T-helper 9 cell (primary cell): ENCODE data around the gene MSH4.
A peak's percentile ranks its signal among the peaks of the same experiment; 100 is the strongest.
"Not testable (repeated sequence)": the region's sequence is repeated elsewhere in the genome, so short reads cannot be mapped to it uniquely, and the experiment has no call there.

ENCODE experiments used
- DNase-seq: peaks from one replicate; pipeline ENCODE4 v3.0.0-alpha.2; 2020
- total RNA-seq, 2 donors: gene quantifications; one replicate each; lab custom pipeline; 2026; lab: John Stamatoyannopoulos, UW

The MSH4 gene
- 0.48 to 0.56 reads per million in 2 donors for total RNA-seq

DNA sequence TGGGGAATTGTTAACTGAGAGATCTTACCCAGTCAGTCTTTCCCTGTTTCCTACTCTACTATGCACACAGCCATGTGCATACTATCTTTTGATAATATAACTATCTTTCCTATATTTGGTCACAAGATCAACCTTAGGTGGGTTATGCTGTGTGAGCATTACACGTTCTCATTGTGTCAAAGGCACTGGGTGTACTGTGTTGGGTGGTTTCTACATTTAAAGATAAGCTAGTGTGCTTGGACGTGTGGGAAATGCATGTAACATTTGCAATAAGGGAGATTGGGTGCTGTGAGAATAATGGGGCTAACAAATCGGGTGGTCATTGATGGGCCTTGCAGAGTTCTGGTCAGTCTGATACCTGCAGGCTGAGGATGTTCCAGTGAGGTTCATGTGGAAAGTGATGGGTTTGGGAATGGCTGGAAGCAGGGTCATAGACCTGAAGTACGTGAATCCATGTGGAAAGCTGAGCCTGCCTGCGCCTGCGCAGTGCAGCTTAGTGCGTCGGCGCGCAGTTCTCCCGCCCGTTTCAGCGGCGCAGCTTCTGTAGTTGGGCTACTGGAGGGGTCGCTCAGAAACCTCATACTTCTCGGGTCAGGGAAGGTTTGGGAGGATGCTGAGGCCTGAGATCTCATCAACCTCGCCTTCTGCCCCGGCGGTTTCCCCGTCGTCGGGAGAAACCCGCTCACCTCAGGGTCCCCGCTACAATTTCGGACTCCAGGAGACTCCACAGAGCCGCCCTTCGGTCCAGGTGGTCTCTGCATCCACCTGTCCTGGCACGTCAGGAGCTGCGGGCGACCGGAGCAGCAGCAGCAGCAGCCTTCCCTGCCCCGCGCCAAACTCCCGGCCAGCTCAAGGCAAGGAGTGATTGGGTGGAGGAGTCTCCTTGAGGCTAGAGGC is at the start of gene MSH4:
Gene MSH4, plus strand, starts transcription at position 507 of the 897 bp plus-strand sequence. Its CDS starts 104 bp downstream, at position 611.
- no peak for DNase-seq

DNA sequence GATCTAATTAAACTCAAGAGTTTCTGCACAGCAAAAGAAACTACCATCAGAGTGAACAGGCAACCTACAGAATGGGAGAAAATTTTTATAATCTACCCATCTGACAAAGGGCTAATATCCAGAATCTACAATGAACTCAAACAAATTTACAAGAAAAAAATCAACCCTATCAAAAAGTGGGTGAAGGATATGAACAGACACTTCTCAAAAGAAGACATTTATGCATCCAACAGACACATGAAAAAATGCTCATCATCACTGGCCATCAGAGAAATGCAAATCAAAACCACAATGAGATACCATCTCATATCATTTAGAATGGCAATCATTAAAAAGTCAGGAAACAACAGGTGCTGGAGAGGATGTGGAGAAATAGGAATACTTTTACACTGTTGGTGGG is 39.5 kb upstream of the MSH4 start:
- not testable (repeated sequence) for DNase-seq

DNA sequence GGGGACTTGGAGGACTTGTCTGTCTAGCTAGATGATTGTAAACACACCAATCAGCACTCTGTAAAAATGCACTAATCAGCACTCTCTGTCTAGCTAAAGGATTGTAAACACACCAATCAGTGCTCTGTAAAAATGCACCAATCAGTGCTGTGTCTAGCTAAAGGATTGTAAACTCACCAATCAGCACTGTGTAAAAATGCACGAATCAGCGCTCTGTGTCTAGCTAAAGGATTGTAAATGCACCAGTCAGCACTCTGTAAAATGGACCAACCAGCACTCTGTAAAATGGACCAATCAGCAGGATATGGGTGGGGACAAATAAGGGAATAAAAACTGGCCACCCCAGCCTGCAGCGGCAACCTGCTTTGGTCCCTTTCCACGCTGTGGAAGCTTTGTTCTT is 38.1 kb upstream of the MSH4 start:
- DNase-seq: not testable (repeated sequence)

DNA sequence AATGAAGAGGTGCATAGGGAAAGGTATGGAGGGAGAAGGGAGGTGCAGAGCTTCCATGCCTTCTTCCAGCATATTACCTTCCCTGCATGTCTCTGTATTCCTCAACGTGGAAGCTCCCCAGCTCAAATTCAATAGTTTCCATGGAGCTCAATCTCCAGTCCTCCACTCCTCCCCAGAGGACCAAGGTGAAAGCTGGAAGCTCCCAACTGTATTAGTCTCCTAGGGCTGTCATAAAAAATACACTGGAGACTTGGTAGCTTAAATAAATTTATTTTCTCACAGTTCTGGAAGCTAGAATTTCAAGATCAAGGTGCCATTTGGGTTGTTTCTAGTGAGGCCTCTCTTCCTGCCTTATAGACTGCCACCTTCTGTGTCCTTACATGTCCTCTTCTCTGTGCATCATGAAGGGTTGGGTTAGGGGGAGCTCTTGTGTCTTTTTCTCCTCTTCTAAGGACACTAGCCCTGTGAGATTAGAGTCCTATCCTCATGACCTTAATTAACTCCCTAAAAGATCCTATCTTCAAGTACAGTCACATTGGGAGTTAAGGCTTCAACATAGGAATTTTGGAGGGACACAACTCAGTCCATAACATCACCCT is 32.5 kb upstream of the MSH4 start:
- DNase-seq: no peak

DNA sequence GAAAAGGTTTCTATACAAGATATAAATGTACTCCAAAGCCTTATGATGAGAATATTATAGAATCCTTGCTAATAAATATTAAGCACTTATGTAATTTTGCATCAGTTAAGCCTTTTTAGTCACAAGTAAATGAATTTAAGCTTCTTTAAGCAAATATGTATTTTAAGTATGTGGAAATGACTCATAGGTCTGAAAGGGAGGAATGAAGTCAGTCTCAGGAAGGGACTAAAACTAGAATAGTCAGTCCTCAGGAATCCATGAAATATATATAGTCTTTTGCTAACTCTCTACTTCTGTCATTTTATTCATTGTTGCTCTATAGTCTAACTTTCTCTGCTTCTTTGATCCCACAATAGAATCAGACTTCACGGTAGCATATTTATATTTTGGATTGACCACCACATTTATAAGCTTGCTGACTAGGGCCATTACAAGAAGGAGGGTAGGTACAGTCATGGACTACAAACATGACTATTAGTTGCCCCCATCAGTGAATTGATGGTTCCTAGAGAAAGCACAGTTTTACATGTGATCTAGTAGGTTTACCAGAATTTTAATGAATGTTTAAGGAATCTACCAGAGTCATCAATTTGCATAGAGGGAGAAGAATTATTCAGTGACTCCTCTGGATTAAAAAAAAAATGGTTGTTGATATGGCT is 30.9 kb upstream of the MSH4 start:
- no peak for DNase-seq

DNA sequence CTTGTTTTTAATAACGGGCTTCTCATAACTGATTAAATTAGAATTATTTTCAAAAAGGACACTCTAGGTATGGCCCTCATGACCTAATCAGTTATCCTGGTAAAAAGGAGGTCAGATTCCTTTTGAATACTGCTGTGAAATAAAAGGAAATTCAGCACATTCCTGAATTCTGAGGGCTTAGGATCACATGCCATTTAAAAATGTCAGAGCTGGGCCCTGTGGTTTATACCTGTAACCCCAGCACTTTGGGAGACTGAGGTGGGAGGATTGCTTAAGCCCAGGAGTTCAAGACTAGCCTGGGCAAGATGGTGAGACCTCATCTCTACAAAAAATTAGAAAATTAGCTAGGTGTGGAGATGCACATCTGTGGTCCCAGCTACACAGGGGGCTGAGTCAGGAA is 28.7 kb upstream of the MSH4 start:
- DNase-seq: no peak

DNA sequence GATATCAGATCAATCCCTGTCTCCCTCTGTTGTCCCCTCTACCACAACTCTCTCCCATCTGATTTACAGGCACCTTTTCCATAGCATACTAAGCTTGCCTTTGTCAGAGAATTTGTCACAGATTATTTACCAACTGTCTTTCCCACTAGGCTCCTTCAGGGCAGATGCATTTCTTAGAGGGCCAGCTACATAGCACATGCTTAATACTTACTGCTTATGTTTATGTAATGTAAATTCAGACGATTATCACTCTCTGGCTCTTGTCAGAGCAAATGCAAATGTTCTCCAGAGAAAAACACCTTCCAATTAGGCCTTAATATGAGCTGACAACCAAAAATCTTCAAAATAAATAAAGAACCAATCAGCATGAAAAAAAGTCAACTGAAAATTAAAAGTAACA is 25.9 kb upstream of the MSH4 start:
- DNase-seq: no peak

DNA sequence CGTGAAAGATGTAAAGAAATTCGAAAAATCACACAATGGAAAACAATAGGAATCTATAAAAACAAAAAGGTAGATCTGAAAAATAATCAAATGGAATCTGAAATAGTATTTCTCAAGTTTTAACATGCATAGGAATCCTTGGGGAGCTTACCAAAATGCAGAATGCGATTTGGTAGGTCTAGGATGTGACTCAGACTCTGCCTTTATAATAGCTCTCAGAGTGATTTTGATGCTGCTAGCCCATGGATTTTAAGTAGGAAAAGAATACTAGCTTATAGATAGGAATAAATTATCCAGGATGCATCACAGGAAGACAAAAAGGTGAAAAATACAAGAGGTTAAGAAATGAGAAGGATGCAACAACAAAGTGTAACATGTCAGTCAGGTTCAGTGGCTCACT is 24.7 kb upstream of the MSH4 start:
- no peak for DNase-seq

DNA sequence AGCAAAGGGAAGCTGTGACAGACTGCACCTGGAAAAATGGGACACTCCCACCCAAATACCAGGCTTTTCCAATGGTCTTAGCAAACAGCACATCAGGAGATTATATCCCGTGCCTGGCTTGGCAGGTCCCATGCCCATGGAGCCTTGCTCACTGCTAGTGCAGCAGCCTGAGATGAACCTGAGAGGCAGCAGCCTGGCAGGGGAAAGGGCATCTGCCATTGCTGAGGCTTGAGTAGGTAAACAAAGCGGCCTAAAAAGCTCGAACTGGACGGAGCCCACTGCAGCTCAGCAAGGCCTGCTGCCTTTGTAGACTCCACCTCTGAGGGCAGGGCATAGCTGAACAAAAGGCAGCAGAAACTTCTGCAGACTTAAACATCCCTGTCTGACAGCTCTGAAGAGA is 18.9 kb upstream of the MSH4 start:
- not testable (repeated sequence) for DNase-seq

DNA sequence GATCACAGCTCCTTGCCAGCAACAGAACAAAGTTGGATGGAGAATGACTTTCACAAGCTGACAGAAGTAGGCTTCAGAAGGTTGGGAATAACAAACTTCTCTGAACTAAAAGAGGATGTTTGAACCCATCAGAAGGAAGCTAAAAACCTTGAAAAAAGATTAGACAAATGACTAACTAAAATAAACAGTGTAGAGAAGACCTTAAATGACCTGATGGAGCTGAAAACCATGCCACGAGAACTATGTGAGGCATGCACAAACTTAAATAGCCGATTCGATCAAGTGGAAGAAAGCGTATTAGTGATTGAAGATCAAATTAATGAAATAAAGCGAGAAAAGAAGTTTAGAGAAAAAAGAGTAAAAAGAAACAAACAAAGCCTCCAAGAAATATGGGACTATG is 18.0 kb upstream of the MSH4 start:
- DNase-seq: not testable (repeated sequence)

DNA sequence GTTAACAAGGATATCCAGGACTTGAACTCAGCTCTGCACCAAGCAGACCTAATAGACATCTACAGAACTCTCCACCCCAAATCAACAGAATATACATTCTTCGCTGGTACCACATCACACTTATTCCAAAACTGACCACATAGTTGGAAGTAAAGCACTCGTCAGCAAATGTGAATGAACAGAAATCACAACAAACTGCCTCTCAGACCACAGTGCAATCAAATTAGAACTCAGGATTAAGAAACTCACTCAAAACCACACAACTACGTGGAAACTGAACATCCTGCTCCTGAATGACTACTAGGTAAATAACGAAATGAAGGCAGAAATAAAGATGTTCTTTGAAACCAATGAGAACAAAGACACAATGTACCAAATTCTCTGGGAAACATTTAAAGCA is 16.5 kb upstream of the MSH4 start:
- not testable (repeated sequence) for DNase-seq

DNA sequence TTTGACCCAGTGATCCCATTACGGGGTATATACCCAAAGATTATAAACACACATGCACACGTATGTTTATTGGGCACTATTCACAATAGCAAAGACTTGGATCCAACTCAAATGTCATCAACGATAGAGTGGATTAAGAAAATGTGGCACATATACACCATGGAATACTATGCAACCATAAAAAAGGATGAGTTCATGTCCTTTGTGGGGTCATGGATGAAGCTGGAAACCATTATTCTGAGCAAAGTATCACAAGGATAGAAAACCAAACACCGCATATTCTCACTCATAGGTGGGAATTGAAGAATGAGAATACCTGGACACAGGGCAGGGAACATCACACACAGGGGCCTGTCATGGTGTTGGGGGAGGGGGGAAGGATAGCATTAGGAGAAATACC is 12.8 kb upstream of the MSH4 start:
- DNase-seq: not testable (repeated sequence)

DNA sequence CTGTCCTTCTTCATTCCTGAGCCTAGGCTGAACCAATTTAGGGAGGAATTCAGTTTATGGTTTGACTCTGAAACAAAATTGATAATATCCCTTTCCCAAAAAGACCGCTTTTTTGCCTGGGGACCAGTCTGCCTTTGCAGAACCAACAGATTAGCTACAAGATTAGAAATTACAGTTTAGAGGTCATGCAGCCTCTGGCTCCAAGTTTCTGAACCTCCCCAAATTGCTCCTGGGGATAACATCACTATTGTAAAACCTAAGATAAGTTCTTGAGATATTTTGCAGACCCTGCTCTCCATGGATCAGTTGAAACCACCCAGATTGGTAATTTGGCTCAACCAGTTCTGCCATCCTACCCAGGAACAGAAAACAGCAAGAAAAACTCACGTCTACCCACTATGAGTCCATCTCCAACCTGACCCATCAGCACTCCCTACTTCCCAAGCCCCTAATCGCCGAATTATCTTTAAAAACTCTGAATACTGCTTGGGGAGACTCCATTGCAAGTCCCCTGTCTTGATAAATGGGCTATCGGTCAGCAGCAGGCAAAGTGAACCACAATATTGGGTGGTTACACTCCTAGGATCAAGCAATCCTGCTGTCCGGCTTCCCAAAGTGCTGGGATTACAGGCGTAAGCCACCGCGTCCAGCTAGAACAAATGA is 11.2 kb upstream of the MSH4 start:
- no peak for DNase-seq

DNA sequence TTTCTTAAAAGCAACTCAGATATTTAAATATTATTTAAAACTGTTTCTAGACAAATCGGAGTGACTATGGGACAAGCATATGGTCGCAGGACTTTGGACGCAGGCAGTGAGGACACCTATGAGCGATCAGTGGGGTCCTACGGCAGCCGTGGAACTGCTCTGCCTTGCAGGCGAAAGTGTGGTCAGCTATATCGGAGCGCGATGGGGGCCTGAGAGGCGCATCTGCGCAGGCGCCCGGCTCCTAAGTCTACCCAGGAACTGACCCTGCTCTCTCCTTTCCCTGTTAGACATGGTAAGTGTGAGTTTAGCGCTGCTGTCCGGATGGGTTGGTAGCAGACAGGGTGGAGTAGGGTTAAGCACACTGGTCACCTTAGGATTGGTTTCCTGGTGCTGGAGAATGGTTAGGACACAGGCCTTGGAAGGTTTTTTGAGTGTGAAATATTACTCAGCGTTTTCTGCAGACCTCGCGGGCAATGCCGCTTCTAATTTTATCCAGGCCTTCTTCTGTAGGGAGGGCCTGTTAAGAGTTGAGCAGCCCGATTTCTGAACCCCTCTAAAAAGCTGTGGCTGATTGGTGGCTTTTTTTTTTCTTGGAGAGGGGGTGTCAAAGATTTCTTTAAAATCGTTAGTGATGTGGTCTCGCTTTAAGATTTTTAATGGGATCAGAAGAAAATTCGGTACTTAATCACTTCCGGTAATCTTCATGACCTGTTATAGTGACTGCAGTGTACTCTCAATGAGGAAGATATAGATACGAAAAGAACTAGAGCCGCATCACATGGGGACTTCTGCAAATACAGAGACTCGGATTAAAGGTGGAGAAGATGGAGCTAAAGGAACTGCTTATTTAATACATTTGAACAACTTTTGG is 10.5 kb upstream of the MSH4 start, which contains the start of gene RABGGTB:
Gene RABGGTB, plus strand, starts transcription at position 274 of the 871 bp plus-strand sequence. Its CDS starts 16 bp downstream, at position 290.
- peak; percentile 84 for DNase-seq

DNA sequence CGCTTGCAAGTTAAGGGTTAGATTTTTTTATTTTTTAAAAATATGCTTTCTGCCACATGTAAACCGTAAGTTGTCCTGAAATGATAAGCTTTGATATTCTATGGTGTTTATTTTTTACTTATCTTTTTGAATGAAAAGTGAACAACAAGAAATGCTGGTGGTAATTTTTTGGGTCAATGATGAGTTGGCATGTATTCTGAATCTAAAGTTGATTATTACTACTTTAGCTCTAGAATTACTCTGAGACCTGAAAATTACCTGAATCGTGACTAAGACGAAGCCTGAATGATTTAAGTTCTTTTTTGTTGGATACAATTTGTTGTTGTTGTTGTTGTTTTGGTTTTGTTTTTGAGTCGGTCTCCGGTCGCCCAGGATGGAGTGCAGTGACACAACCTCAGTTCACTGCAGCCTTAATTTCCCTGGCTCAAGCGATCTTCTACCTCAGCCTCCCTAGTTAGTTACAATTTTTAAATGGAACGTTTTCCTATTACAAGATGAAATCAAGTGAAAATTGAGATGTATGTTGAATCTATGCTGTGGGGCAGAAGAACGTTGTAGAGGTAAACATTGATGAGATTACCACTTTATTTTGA is 9.7 kb upstream of the MSH4 start:
- no peak for DNase-seq

DNA sequence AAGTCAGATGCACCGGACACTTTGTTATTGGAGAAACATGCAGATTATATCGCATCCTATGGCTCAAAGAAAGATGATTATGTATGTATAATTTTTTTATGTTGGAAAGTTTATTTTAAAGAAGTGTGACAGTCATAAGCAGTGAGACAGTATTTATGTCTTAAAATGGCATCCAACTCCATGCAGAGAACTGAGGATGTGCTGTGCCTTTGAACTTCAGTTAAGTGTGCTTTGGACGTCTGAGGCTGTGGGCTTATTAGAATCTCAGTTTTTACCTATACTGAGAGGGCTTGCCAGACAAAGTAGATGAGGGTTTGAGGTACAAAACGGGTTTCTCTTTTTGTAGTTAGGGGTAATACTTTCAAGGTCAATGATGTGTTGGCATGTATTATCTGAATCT is 9.2 kb upstream of the MSH4 start:
- DNase-seq: no peak

DNA sequence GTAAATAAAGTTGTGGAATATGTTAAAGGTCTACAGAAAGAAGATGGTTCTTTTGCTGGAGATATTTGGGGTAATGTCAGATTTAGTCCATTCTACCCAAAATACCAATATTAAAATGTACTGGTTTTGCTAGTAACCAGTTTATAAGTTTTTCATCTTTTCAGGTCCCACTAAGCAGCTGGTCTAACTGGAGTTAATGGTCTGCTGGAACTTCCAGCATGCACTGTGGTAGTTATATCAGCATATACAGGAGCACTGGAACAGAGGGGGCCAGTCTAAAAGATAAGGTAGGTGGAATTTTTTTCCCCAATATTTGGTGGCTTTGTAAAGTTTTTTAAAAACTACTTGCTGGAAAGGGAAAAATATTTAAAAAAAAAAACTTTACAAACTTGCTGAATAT is 6.7 kb upstream of the MSH4 start:
- DNase-seq: no peak

DNA sequence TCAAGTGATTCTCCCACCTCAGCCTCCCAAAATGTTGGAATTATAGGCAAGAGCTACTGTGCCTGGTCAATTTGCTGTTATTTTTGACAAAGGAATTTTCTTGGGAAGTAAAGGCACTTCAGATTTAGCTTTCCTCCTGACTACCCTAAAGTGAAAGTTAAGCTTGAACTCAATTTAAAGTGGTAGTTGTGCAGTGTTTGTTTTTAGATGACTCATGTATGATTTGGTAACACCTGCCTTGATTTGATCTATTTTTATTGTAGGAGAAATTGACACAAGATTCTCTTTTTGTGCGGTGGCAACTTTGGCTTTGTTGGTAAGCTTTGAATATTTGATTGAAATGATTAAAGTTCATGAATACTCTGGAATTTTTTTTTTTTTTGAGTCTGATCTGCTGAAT is 5.7 kb upstream of the MSH4 start:
- DNase-seq: no peak

DNA sequence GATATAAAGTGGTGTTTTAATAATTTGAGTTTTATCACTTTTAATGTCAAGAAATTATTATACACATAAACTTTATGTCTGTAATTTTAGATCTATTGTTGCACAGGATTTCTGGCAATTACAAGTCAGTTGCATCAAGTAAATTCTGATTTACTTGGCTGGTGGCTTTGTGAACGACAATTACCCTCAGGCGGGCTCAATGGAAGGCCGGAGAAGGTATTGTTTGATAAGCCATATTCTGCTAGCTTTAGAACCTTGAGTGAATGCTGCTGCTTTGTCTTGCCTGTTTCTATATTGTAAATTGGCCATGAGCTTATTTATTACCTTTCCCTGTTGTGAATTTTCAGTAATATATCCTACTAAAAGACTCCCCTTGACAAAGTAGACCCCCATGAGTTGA is 4.6 kb upstream of the MSH4 start:
- no peak for DNase-seq

DNA sequence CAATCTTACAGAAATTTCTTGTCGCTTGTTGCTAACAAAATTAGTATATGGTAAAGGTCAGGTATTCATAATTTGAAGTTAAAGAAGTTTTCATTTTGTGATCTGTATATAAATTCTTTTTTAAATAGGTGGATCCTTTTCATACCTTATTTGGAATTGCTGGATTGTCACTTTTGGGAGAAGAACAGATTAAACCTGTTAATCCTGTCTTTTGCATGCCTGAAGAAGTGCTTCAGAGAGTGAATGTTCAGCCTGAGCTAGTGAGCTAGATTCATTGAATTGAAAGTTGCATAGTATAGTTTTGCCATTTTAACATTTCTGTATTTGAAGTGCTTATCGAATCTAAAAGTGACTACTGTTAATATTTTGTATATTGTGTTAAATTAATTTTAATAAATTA is 2.3 kb upstream of the MSH4 start:
- DNase-seq: no peak

DNA sequence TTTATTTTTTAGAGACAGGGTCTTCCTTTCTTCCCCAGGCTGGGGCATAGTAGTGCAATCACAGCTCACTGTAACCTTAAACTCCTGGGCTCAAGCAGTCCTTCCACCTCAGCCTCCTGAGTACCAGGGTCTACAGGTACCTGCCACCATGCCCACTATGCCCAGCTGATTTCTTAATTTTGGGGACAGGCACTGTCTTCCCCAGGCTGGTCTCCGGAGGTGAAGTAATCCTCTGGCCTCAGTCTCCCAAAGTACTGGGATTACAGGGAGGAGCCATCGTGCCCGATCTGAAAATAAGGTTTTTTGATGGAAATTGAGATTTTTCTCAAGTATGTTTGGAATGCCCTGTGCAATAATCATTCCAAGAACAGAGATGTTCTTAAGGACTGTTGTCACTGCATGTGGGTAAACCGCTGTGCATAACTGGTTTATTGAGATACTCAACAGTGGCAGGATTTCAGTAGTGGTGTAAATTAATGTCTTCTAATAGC is 934 bp upstream of the MSH4 start:
- no peak for DNase-seq

DNA sequence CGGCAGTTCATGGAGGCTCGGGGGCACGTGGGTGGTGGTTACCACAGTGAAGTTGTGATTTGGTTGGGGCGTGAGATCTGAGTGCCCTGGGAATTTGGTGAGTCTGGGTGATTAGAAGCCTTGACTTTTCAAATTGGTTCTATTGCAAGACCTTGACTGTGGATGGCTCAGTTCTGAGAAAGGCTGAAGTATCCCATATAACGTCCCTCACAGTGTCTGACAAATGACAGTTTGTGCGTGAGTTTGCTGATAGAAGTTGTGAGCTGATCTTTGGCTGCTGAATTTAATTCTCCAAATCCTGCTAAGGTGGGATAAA is 549 bp downstream of the MSH4 start:
- DNase-seq: no peak
